Mesothelial cell of epicardium (in vitro differentiated cells): ENCODE results near the gene UGT3A2. TPM values are rescaled to one million over a fixed set of nuclear protein-coding genes. Genes with fewer than 3 reads are reported as not detected.
"Not testable (repeated sequence)": the region's sequence is repeated elsewhere in the genome, so short reads cannot be mapped to it uniquely, and the experiment has no call there.

ENCODE experiments used
- DNase-seq, 2 experiments: peaks; one replicate each; pipeline ENCODE4 v3.0.0; 2021; ENCODE audit warnings: low spot score in 2 of 2; ENCODE audit not compliant: unreplicated experiment in 2 of 2
- H3K27ac Mint-ChIP-seq: 2 replicates; pipeline ENCODE4 v1.8.0; 2021; ENCODE audit warnings: mixed read lengths
- H3K27me3 Mint-ChIP-seq: 2 replicates; pipeline ENCODE4 v1.8.0; 2021; ENCODE audit warnings: low read depth, mixed read lengths
- H3K36me3 Mint-ChIP-seq: 2 replicates; pipeline ENCODE4 v1.8.0; 2021; ENCODE audit warnings: mixed read lengths
- H3K4me1 Mint-ChIP-seq: 2 replicates; pipeline ENCODE4 v1.8.0; 2021; ENCODE audit warnings: mixed read lengths
- H3K4me3 Mint-ChIP-seq: 2 replicates; pipeline ENCODE4 v1.8.0; 2021; ENCODE audit warnings: mild to moderate bottlenecking, moderate library complexity, mixed read lengths
- H3K9me3 Mint-ChIP-seq: 2 replicates; pipeline ENCODE4 v1.8.0; 2021; ENCODE audit warnings: mixed read lengths
- CTCF ChIP-seq: fragments of 200-600 bp; sonication (generic); IDR thresholded peaks from one replicate; pipeline ENCODE4 v1.5.0; 2021; ENCODE audit warnings: antibody characterized with exemption; ENCODE audit not compliant: unreplicated experiment
- total RNA-seq: library from RNA; stranded (reverse); gene quantifications from 3 replicates; pipeline ENCODE4 v1.2.1, GENCODE V29; 2021

UGT3A2 gene
- total RNA-seq, 1 donor from 2014 or later = 0.34 TPM

- H3K27me3 Mint-ChIP-seq = no peaks in the 10 kb centered on the region
- no peak for DNase-seq
- no peak for TF ChIP-seq CTCF
- H3K36me3 Mint-ChIP-seq = no peaks in the 10 kb centered on the region
- H3K4me1 Mint-ChIP-seq = no peaks in the 10 kb centered on the region
- no peak overlapping the region for H3K4me3 Mint-ChIP-seq
- no peak overlapping the region for H3K27ac Mint-ChIP-seq
- H3K9me3 Mint-ChIP-seq = no peaks in the 10 kb centered on the region
Measured at GRCh38 chr5:36035696-36036095, 31.0 kb downstream of the UGT3A2 start.

GRCh38 chr5:36034536-36035134, 32.0 kb downstream of the UGT3A2 start:
- H3K27ac Mint-ChIP-seq, H3K4me3 Mint-ChIP-seq, DNase-seq, H3K9me3 Mint-ChIP-seq, H3K4me1 Mint-ChIP-seq, H3K27me3 Mint-ChIP-seq, H3K36me3 Mint-ChIP-seq: not testable (repeated sequence)

GRCh38 chr5:36033486-36033885, 33.2 kb downstream of the UGT3A2 start:
- Mint-ChIP-seq H3K27me3 (no peaks in the 10 kb centered on the region), H3K4me1 (no peaks in the 10 kb centered on the region), H3K27ac (no peak overlapping the region), H3K9me3 (no peaks in the 10 kb centered on the region), H3K4me3 (no peak overlapping the region), H3K36me3 (no peaks in the 10 kb centered on the region)
- no peak for TF ChIP-seq CTCF
- no peak for DNase-seq

GRCh38 chr5:36033047-36033446, 33.6 kb downstream of the UGT3A2 start:
- H3K4me3 Mint-ChIP-seq = no peak overlapping the region
- H3K27ac Mint-ChIP-seq = no peak overlapping the region
- no peak for TF ChIP-seq CTCF
- no peaks in the 10 kb centered on the region for H3K4me1 Mint-ChIP-seq
- no peak for DNase-seq
- no peaks in the 10 kb centered on the region for H3K27me3 Mint-ChIP-seq
- no peaks in the 10 kb centered on the region for H3K36me3 Mint-ChIP-seq
- no peaks in the 10 kb centered on the region for H3K9me3 Mint-ChIP-seq

GRCh38 chr5:36031223-36031622, 35.5 kb downstream of the UGT3A2 start:
- Mint-ChIP-seq H3K36me3 (no peaks in the 10 kb centered on the region), H3K27ac (no peak overlapping the region), H3K27me3 (no peaks in the 10 kb centered on the region), H3K4me3 (no peak overlapping the region), H3K9me3 (peaks cover 4% of the 10 kb centered on the region), H3K4me1 (no peaks in the 10 kb centered on the region)
- DNase-seq = no peak
- no peak for TF ChIP-seq CTCF

- no peak for DNase-seq
- H3K27me3 Mint-ChIP-seq = no peaks in the 10 kb centered on the region
Measured at GRCh38 chr5:36029914-36030313, 36.8 kb downstream of the UGT3A2 start.

More at GRCh38 chr5:36029914-36030313, 36.8 kb downstream of the UGT3A2 start:
- no peaks in the 10 kb centered on the region for H3K36me3 Mint-ChIP-seq
- peaks cover 11% of the 10 kb centered on the region for H3K9me3 Mint-ChIP-seq
- no peak for TF ChIP-seq CTCF
- no peak overlapping the region for H3K4me3 Mint-ChIP-seq
- H3K27ac Mint-ChIP-seq = no peak overlapping the region
- no peaks in the 10 kb centered on the region for H3K4me1 Mint-ChIP-seq
